Calu3 (cell line): ENCODE results near the gene GRIK3. TPM values are rescaled to one million over a fixed set of nuclear protein-coding genes. Genes with fewer than 3 reads are reported as not detected.

ENCODE experiments used
- BruUV-seq: library from RNA; stranded (reverse); fragments of 400-500 nt; replicated peaks from 2 replicates; lab custom pipeline; 2021; lab: Mats Ljungman, UMichigan
- CTCF ChIA-PET: fragments of 300-600 bp; sonication (Branson Sonifier 250); formaldehyde crosslinking; loops from one replicate; lab custom pipeline; 2022; ENCODE audit warnings: antibody characterized with exemption; lab: Charles Lee
- DNase-seq: peaks from one replicate; pipeline ENCODE4 v3.0.0; 2022
- H3K27ac Mint-ChIP-seq: one replicate; pipeline ENCODE4 v1.8.0; 2022; ENCODE audit warnings: mixed read lengths; ENCODE audit not compliant: unreplicated experiment
- H3K27me3 Mint-ChIP-seq: one replicate; pipeline ENCODE4 v1.8.0; 2022; ENCODE audit warnings: mixed read lengths; ENCODE audit not compliant: unreplicated experiment
- H3K36me3 Mint-ChIP-seq: one replicate; pipeline ENCODE4 v1.8.0; 2022; ENCODE audit warnings: mild to moderate bottlenecking, moderate library complexity, mixed read lengths; ENCODE audit not compliant: insufficient read depth, unreplicated experiment
- H3K4me1 Mint-ChIP-seq: one replicate; pipeline ENCODE4 v1.8.0; 2022; ENCODE audit warnings: mild to moderate bottlenecking, low read depth, mixed read lengths; ENCODE audit not compliant: unreplicated experiment
- H3K4me3 Mint-ChIP-seq: one replicate; pipeline ENCODE4 v1.8.0; 2022; ENCODE audit warnings: mild to moderate bottlenecking, low read depth, moderate library complexity, mixed read lengths; ENCODE audit not compliant: unreplicated experiment
- H3K9me3 Mint-ChIP-seq: one replicate; pipeline ENCODE4 v1.8.0; 2022; ENCODE audit warnings: low read depth, mixed read lengths; ENCODE audit not compliant: unreplicated experiment
- intact Hi-C: fragments of 100-400 bp; cut with micrococcal nuclease; formaldehyde crosslinking; loops from one replicate; pipeline ENCODE4 v1.10.0; 2022; ENCODE audit not compliant: unreplicated experiment
- total RNA-seq: library from RNA; stranded (reverse); gene quantifications from 2 replicates; pipeline ENCODE4 v1.2.3, GENCODE V29; 2022
- TF ChIP-seq, protein P1 (sequence below): fragments of 200-600 bp; IDR thresholded peaks from one replicate; pipeline ENCODE4 v1.8.0; 2022; ENCODE audit warnings: antibody characterized with exemption; ENCODE audit not compliant: unreplicated experiment

Gene GRIK3
- total RNA-seq, 1 experiment from 2014 or later, result not detected

GRCh38 chr1:36913016-36913415, 121.3 kb downstream of the GRIK3 start:
- TF ChIP-seq, protein P1, sequence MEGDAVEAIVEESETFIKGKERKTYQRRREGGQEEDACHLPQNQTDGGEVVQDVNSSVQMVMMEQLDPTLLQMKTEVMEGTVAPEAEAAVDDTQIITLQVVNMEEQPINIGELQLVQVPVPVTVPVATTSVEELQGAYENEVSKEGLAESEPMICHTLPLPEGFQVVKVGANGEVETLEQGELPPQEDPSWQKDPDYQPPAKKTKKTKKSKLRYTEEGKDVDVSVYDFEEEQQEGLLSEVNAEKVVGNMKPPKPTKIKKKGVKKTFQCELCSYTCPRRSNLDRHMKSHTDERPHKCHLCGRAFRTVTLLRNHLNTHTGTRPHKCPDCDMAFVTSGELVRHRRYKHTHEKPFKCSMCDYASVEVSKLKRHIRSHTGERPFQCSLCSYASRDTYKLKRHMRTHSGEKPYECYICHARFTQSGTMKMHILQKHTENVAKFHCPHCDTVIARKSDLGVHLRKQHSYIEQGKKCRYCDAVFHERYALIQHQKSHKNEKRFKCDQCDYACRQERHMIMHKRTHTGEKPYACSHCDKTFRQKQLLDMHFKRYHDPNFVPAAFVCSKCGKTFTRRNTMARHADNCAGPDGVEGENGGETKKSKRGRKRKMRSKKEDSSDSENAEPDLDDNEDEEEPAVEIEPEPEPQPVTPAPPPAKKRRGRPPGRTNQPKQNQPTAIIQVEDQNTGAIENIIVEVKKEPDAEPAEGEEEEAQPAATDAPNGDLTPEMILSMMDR, result no peak
- no peaks in the 10 kb centered on the region for H3K36me3 Mint-ChIP-seq
- H3K4me3 Mint-ChIP-seq, result no peak overlapping the region
- BruUV-seq, result no TSS peak
- no peaks in the 10 kb centered on the region for H3K9me3 Mint-ChIP-seq
- H3K27me3 Mint-ChIP-seq, result peaks cover 100% of the 10 kb centered on the region
- no peak for DNase-seq
- no peak overlapping the region for H3K27ac Mint-ChIP-seq
- CTCF ChIA-PET, result no interaction called here
- H3K4me1 Mint-ChIP-seq, result no peaks in the 10 kb centered on the region
- intact Hi-C loops, result no loop called here

DNA sequence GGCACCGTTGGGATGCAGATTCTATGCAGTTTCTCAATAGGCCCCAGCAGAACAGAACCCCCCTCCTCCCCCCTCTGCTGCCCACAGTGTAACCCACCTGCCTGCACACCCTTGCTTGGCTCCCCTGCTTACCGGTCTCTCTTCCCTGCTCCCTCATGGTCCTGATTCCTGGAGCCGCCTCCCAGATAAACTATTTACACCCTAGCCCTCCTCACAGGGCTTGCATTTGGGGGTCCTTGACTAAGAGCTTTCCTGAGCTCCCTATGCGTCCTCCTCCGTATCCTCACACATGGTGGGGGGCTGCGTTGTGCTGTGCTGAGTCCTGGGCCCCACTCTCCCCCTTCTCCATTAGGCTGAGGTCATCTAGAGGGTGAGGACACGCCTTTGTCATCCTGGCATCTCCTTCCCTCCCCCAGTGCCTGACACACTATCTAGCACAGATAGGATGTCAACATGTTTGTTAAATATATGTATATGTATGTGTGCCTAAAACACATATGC, 121.9 kb downstream of the GRIK3 start:
- peaks cover 100% of the 10 kb centered on the region for H3K27me3 Mint-ChIP-seq
- intact Hi-C loops, result no loop called here
- CTCF ChIA-PET, result no interaction called here
- TF ChIP-seq, protein P1, result no peak
- H3K9me3 Mint-ChIP-seq, result no peaks in the 10 kb centered on the region
- no TSS peak for BruUV-seq
- no peak for DNase-seq
- no peak overlapping the region for H3K27ac Mint-ChIP-seq
- H3K4me3 Mint-ChIP-seq, result no peak overlapping the region
- H3K4me1 Mint-ChIP-seq, result no peaks in the 10 kb centered on the region
- H3K36me3 Mint-ChIP-seq, result no peaks in the 10 kb centered on the region

- no peaks in the 10 kb centered on the region for H3K4me1 Mint-ChIP-seq
- H3K4me3 Mint-ChIP-seq, result no peak overlapping the region
- no peak for DNase-seq
- H3K36me3 Mint-ChIP-seq, result no peaks in the 10 kb centered on the region
- peaks cover 100% of the 10 kb centered on the region for H3K27me3 Mint-ChIP-seq
- H3K27ac Mint-ChIP-seq, result no peak overlapping the region
- H3K9me3 Mint-ChIP-seq, result no peaks in the 10 kb centered on the region
- CTCF ChIA-PET, result no interaction called here
- intact Hi-C loops, result no loop called here
- BruUV-seq, result no TSS peak
- TF ChIP-seq, protein P1, result no peak
These were observed 122.6 kb downstream of the GRIK3 start for GRCh38 chr1:36911561-36912364.

- Mint-ChIP-seq H3K27me3 (peaks cover 100% of the 10 kb centered on the region), H3K36me3 (no peaks in the 10 kb centered on the region), H3K4me1 (no peaks in the 10 kb centered on the region), H3K4me3 (no peak overlapping the region), H3K9me3 (no peaks in the 10 kb centered on the region), H3K27ac (no peak overlapping the region)
- TF ChIP-seq, protein P1, result no peak
- CTCF ChIA-PET, result interaction anchor here (0.6 kb wide), 1 partner anchor 568 kb away, joined by 3 read pairs; no protein-coding TSS in a partner anchor
- no peak for DNase-seq
- no TSS peak for BruUV-seq
- intact Hi-C loops, result no loop called here
These were observed 123.3 kb downstream of the GRIK3 start for GRCh38 chr1:36910886-36911540.
